SK-N-MC (cell line): ENCODE results near the gene TNNC1.

Source experiments
- EZH2 ChIP-seq: fragments of 200-600 bp; sonication (generic); IDR thresholded peaks from one replicate; pipeline ENCODE4 v1.6.1; 2017; ENCODE audit warnings: antibody characterized with exemption
- POLR2AphosphoS5 ChIP-seq: IDR thresholded peaks from 2 replicates; pipeline ENCODE4 v1.6.1; 2012; ENCODE audit warnings: mild to moderate bottlenecking, low read depth, low read length, borderline replicate concordance

GRCh38 chr3:52470920-52471319 lies 17.1 kb upstream of the TNNC1 start:
- TF ChIP-seq POLR2AphosphoS5 (no peak), EZH2 (no peak)
